Germinal center (tissue), 1 donor: ENCODE results near the gene SLC23A1.

ENCODE experiments used
- DNase-seq: peaks from one replicate; pipeline ENCODE4 v3.0.0; 2012; ENCODE audit warnings: mixed read lengths, low spot score

SLC23A1 gene

DNA sequence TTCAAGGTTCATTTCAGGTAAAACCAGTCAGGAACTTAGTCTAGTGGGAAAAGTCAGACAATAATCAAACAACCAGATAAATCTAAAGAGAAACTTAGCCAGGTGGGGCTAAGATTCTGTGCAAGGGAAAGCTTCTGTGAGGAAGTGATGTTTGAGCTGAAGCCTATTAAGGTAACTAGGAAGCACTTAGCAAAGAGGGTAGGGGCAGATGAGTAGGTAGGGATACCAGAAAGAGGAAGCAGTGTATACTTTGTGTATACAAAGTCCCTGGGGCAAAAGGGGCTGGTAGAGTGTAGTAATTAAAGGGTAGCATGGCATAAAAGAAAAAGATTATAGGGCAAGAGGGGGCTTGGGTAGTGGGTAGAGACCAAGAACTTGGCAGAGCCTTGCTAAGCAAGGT, 24.4 kb upstream of the SLC23A1 start:
- DNase-seq = peak; percentile 84

DNA sequence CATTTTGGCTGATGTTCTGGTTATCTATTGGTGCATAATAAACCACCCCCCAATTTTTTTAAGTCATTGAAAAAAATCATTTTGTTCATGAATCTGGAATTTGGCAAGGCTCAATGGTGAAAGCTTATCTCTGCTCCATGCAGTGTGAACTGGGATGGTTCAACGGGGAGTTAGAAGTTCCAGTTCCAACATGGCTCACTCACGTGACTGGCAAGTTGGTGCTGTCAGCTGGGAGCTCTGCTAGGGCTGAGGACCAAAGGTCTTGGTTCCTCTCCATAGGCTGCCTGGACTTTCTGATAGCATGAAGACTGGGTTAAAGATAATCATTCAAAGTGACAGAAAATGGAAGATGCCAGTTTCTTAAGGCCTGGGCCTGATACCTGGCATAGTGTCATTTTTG, 23.9 kb upstream of the SLC23A1 start:
- no peak for DNase-seq

- no peak for DNase-seq
These were observed 21.4 kb upstream of the SLC23A1 start for GRCh38 chr5:139404484-139404840.

GRCh38 chr5:139403787-139404483, 20.8 kb upstream of the SLC23A1 start, which contains the start of gene SPATA24:
Gene SPATA24, minus strand, starts transcription at chr5:139404089. Its CDS starts 29 bp downstream, at chr5:139404060.
- DNase-seq = peak; percentile 97

DNA sequence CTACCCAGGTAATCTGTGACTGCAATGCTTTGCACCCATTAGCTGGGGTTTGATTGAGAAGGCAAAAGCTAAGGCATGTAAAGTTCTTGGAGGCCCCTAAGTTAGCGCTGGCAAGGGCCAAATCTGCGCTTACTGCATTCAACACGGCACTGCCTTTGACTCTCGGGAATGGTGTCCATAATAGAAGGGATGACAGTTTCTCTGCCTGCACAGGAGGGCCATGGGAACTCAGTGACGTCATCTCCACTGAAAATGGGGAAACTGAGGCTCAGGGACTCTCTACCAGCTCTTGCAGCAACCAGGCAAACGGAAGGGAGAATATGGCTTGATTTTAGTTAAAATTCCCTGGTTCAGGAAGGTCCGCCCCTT, 20.3 kb upstream of the SLC23A1 start:
- no peak for DNase-seq

GRCh38 chr5:139402561-139403158, 19.6 kb upstream of the SLC23A1 start:
- DNase-seq = no peak

GRCh38 chr5:139401546-139401945, 18.4 kb upstream of the SLC23A1 start:
- no peak for DNase-seq

- DNase-seq = no peak
These were observed 16.5 kb upstream of the SLC23A1 start for GRCh38 chr5:139399501-139400121.

DNA sequence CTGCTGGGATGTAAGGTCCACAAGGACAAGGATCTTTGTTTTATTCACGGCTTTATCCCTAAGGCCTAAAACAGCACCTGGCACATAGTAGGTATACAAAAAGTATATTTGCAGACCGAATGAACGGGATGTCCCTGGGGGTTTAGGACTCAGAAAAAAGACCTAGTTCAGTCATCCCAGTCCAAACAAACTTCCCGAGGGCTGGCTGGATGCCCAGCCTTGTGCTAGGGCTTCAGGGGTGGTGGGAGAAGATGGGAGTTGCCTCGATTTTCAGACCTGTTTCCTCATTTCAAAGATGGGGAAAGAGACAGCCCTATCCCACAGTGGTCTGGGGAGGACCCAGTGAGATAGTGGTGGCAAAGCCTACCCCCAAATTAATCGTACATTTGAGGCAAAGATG, 14.8 kb upstream of the SLC23A1 start:
- DNase-seq = no peak

- no peak for DNase-seq
These were observed 13.6 kb upstream of the SLC23A1 start for GRCh38 chr5:139396691-139397090.

DNA sequence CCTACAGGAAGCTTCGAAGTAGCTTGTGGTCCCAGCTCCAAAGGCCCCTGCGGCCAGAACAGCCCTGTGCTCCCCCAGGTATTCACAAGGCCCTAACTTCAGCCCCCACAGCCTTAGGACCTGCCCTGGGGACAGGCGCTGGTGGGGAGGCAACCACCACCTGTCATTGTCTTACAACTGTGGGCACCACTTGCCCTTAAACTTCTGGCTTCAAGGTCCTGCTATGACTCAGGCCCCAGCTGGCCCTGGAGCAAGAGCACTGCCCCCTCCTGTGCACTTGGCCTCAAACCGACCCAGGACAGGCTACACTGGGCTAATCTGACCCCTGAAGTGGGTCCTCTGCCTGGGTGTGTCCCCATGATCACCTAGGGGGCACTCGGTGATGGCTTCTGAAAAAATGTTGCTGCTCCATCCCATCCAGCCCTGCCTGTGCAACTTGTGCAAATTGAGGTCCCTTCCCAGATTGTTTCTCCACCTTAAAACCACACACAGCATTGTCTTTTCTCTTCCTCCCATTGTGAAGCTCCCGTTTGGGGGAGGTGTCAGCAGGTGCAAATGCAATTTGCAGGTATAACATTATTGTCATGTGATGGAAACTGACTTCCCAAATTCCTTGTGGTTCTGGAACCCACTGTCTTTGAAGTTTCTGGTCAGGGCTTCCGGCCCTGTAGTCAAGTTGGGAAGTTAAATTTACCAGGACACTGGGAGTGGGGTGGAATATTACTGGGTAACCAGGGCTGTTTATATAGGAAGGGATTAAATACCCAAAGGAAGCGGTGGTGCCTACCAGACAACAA, 12.9 kb upstream of the SLC23A1 start:
- no peak for DNase-seq

- no peak for DNase-seq
These were observed 11.8 kb upstream of the SLC23A1 start, which contains the start of gene PROB1 for GRCh38 chr5:139394654-139395566. Gene PROB1, minus strand, starts transcription at chr5:139395104. Its CDS starts 23 bp downstream, at chr5:139395081.

- DNase-seq = peak; percentile 75
These were observed 11.1 kb upstream of the SLC23A1 start for GRCh38 chr5:139394123-139394653.

DNA sequence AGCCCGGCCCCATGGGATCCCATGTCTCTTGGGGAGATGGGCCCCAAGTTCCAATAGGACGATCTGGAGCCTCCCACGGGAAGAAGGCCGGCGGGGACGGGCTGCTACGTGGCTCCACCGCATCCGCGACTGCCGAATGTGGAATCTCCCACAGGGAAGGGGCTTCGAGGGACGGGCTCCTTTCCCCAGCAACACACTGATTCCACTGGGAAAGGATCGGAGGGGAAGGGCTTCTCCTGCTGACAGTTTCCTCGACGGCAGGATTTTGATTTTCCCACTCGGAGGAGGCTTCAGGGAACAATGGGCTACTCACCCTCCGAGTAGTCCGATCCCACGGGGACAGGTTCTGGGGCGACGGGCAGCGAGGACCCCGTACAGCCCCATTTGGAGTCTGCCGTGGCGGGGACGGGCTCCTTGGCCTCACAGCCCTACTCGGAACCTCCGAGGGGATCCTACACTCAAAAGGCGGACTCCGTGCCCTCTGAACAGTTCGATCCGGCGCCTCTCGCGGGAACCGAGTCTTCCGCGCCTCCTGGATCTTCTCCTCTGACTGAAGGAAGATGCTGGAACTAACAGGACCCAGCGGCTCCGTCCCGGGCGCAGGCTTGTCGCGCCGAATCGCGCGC, 10.5 kb upstream of the SLC23A1 start:
- DNase-seq = no peak

DNA sequence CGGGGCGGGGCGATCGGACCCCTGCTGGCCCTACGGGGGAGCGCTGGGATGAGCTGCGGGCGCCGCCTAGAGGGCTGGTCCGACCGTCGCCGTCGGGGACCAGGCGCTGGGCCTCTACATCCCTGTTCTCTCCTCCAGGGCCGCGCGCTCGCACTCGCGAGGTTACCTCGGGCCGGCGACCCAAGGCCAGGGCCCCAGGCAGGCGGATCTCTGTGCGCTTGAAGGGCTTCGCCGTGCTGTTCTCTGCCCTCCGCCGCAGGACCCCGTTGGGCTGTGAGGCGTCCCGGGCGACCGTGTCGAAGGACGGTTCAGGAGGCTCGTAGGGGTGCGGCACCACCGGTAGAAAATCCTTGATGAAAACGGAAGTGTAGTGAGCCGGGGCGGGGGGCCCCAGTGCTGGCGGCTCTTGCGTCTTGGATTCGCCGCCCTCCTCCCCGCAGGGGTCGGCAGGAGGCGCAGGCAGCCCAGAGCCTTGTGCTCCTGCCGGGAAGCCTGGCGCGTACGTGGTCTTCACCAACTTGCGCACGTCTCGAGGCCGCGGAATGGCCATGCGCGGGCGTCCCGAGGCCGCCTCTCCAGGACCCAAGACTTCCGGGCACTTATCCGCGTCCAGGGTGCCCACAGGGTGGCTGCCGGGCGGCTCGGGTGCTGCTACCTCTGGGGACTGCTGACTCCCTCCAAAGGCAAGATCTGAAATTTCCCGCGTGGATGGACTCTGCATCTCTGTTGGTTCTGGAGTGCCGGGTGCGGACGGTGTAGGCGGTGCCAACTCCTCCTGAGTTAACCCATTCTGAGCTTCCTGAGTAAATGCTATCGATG, 9.8 kb upstream of the SLC23A1 start:
- peak; percentile 92 for DNase-seq

- DNase-seq = no peak
These were observed 9.2 kb upstream of the SLC23A1 start for GRCh38 chr5:139392324-139392677.

DNA sequence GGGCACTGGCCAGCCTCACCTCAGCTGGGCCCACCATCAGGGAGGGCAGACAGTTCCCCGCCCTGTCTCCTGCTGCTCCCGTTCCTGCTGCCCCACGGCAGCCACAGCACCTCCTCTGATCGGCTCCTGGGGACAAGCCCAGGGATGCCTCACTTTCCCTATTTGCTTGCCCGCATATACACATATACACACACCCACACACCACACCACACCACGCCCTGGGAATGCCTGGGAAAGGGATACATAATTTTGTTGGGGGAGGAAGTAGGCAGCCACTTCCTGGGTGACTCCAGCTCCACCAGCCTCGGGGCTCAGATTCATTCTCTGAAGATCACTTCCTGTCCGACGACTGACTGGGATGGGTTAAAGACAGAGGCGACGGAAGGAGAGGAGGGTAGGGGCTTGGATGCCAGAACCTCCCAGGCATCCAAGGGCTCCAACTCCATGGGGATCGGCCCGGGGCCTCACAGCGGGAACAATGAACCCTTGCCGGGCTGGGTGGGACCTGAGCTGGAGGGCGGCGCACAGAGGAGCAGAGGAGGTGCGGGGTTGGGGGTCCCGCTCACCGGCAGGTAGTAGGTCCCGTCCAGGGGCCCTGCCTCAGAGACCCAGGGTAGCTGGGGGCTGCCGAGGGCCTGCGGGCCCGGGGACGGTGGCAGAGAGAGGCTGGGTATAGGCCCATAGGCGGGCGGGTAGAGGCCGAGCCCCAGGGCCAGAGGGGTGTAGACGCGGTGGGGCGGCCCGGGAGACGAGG, 8.7 kb upstream of the SLC23A1 start:
- peak; percentile 51 for DNase-seq

DNA sequence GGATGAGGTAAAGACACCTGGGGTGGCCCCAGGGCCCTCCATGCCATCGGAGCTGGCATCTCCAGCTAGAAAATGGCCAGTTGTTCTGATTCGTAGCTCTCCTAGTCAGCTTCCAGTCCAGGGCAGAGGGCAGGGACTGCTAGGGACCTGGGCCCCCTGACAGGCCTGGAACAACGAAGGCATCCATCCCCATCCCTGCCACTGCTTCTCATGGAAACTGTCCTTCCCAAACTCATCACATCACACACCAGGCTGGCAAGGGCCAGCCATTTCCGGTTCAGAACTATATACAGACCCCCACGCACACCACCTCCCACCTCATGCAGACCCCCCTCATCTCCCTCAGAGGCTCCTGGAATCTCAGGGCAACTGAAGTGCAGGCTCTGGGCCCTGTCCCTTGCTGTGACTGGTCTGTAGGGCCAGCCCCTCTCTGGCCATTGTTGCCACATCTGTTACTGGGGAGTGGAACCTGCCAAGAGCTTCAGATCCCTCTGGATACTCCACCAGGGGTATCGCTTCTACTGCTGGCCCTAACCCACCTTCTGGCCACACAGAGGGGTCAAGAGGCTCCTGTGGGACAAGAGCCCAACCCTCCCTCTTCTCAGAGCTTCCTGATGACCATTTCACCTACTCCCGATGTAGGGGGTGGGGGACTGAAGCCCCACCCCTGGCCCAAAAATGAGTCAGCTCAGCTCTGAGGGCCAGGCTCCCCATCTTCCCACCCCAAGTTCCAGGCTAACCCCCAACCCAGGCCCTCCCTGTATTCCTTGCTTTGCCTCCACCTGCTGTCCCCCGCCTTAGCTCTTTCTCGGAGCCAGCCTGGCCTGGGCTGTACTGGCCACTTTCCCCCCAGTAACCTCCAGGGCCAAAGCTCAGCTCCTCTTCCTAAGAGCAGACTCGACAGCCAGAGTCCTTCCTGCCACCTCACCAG, 7.8 kb upstream of the SLC23A1 start:
- DNase-seq = no peak
